LNCAP (cell line): ENCODE results near the gene SLPI.

Source experiments
- TF ChIP-seq, protein P1 (sequence below): fragments of 450-650 bp; IDR thresholded peaks from 2 replicates; pipeline ENCODE4 v1.5.1; 2017; ENCODE audit warnings: mild to moderate bottlenecking

SLPI gene, protein sequence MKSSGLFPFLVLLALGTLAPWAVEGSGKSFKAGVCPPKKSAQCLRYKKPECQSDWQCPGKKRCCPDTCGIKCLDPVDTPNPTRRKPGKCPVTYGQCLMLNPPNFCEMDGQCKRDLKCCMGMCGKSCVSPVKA

DNA sequence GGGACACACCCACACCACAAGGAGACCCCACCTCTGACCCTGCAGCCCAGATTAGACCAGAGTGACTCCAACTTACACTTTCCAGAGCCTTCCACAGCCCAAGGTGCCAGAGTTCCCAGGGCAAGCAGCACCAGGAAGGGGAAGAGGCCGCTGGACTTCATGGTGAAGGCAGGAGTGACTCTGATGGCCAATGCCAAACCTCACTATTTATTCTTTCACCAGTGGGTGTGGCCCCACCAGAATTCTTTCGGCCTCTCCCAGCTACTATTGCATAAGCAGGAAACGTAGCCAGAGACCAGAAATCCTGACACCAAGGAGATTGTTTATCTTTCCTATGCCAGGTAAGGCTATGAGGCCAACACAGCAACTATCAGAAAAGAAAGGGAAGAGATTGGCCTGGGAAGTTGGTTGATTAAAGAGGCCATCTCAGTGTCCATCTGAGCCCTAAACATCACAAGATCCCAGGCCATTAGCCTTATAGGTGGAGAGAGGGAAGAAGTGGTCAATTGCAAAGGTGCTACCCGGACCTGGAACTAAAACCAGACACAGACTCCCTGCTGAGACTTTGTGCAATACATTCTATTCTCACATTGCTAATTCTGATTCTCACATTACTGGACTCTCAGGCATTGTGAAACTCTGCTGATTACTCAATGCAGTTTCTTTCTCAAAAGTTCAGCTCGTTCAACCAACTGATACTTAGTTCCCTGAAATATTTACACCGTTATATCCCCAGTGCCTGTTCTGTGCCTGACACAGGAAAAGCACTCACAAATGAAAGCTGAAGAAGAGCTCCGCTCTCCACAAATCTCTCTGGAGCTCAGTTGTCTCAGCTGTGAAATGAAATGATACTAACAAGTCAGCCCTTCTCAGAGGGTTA is at the start of gene SLPI:
Gene SLPI (minus strand): TSS at position 182 of the 880 bp plus-strand sequence. CDS start 21 bp downstream, at position 161.
- TF ChIP-seq, protein P1, sequence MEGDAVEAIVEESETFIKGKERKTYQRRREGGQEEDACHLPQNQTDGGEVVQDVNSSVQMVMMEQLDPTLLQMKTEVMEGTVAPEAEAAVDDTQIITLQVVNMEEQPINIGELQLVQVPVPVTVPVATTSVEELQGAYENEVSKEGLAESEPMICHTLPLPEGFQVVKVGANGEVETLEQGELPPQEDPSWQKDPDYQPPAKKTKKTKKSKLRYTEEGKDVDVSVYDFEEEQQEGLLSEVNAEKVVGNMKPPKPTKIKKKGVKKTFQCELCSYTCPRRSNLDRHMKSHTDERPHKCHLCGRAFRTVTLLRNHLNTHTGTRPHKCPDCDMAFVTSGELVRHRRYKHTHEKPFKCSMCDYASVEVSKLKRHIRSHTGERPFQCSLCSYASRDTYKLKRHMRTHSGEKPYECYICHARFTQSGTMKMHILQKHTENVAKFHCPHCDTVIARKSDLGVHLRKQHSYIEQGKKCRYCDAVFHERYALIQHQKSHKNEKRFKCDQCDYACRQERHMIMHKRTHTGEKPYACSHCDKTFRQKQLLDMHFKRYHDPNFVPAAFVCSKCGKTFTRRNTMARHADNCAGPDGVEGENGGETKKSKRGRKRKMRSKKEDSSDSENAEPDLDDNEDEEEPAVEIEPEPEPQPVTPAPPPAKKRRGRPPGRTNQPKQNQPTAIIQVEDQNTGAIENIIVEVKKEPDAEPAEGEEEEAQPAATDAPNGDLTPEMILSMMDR = no peak

DNA sequence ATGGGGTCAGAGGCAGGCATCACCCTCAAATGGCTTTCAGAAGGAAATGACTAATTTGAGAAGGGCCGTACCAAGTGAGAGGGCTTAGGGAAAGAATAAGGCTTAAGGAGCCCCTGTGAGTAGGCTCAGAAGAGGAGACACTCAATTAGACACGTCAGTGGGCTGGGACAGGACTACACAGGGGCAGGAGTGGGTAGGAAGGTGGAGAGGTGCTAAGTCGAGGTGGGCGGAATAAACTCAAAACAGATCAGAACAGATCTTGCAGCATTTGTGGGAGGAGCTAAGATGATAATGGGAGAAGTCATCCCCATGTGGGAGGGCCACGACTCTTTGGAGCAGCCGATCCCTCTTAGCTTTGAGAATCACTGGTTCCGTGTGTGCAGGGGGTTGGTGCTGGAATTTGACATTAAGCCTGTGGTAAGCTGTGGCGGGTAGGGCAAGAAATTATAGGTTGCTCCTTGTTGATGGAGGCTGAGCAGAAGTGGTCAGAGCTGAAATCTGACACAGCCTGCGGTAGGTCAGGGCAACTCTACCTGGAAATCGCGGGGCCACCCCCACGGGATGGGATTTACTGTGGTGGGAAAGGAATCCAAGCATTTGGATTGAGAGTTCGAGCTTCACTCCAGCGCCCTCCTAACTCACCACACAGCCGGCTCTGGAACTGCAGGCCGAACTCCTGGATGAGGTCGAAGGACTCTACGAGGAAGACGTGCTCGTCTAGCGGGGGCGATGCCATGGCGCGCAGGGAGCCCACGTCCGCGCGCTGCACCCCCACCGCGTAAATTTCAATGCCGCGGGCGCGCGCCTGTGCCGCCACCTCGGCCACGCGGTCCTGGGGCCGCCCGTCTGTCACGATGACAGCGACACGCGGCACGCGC is 49.5 kb upstream of the SLPI start:
- TF ChIP-seq, protein P1 = no peak

DNA sequence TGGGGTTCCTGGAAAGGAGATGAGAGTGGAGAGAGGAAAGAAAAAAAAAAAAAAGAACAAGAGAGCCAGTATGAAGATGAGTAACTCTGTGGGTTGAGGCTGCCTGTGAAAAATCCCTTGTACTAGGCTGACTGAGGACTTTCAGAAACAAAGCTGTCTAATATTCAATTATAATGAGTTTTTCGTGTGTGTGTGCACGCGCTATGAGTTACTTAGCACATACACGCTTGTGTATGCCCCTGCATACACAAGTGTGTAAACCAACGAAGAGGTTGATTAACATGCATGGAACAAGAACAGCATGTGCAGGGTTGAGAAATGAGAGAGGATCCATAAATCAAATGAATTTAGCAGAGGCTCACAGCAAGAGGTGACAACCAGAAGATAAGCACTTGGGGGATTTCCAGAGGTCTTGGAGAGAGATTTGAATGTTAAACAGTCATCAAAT is 47.5 kb upstream of the SLPI start:
- TF ChIP-seq, protein P1 = no peak

DNA sequence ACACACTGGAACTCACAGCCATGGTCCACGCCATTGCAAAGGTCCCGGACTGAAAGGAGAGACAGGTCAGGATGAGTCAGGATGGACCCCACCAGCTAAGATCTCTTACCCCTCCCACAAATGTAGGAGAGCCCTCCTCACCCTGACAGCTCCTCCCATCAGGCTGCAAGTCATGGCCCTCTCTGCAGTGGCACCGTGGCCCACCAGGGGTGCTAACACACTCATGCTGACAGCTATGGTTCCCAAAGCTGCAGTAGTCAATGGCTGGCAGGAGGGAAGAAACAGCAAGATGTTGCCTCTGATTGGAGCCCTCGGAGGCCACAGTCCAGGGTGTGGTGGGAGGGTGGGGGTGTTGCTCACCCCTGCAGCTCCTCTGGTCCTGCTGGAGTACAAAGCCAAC is 46.6 kb upstream of the SLPI start:
- TF ChIP-seq, protein P1 = no peak; the same call in 1 of the 2 replicates

DNA sequence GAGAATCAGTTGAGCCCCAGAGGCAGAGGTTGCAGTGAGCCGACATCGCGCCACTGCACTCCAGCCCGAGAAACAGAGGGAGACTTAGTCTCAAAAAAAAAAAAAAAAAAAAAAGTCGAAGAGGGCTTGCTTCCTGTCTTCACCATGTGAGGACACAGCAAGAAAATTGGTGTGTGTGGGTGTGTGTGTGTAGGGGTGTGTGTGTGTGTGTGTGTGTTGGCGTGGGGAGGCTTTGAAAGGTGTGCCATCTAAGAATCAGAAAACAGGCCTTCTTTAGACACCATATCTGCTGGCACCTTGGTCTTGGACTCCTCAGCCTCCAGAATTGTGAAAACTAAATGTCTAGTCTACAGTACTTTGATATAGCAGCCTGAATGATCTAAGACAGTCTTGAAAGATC is 45.4 kb upstream of the SLPI start:
- TF ChIP-seq, protein P1 = no peak

DNA sequence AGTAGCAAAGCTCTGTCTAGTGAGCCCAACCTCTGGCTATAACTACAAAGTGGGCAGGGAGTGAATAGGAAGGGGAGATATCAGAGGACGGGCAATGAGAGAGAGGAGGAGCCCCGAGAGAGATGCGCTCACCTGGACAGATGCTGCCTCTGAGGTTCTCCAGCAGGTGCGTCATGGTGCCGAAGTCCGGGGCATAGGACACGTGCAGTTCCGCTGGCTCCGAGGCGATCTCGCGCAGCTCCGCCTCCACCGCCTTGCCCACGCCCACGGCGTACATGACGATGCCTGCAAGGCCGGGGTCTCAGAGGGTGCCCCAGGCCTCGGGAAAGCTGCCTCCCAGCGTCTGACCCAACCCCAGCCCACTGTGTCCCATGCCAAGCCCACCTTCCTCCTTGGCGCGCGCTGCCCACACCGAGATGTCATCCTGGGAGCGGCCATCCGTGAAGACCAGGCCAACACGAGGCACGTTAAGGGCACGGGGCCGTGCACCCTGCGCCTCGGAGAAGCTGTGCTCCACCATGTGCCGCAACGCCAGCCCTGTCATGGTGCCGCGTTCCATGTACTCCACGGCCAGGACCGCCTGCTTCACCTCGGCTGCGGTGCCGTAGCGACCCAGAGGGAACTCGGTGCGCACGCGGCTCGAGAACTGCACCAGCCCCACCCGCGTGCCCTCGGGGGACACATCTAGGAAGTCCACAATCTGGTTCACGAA is 43.6 kb upstream of the SLPI start:
- TF ChIP-seq, protein P1 = no peak

DNA sequence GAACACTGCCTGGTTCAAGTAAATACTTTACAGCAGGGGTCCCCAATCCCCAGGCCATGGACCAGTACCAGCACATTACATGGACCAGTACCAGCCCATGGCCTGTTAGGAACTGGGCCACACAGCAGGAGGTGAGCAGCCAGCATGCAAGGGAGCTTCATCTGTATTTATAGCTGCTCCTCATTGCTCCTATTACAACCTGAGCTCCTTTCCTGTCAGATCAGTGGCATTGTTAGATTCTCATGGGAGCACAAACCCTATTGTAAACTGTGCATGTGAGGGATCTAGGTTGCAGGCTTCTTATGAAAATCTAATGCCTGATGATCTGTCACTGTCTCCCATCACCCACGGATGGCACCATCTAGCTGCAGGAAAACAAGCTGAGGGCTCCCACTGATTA is 40.3 kb upstream of the SLPI start:
- TF ChIP-seq, protein P1 = no peak
